ENCODE results near the gene RDH8.

DNA sequence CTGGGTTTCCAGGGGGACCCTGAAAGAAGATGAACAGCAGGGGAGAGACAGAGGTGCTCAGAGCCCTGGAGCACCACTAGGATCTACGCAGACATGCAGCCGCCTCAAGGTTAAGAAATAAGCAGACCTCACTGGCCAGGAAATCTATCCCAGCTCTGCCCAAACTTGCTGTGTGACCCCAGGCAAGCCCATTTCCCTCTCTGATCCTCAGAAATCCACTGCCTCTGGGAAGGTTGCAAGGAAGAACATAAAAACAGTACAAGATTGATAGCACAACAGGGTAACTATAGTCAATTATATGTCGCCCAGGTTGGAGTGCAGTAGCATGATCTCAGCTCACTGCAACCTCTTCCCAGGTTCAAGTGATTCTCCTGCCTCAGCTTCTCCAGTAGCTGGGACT, 23.8 kb upstream of the RDH8 start:
- TF ChIP-seq ZNF274 (IDR thresholded peaks at IDR 0.05; ENCODE audit: low read depth, low read length) = no peak
- no peak for TF ChIP-seq SUZ12 (IDR thresholded peaks at IDR 0.05; ENCODE audit: extremely low read depth, insufficient read depth, insufficient read length)
- no peak for TF ChIP-seq YY1 (IDR thresholded peaks at IDR 0.05; ENCODE audit: insufficient read depth, insufficient read length)
